Gastrocnemius medialis (tissue), 4 donors: ENCODE measurements around the gene ANKRD55. TPM values are rescaled to one million over a fixed set of nuclear protein-coding genes. Genes with fewer than 3 reads are reported as not detected.

Source experiments
- ATAC-seq, 2 donors: fragments of 150-250 bp; one replicate each; pipeline ENCODE4 v1.9.1; 2016
- DNase-seq, 2 donors: peaks; one replicate each; pipeline ENCODE4 v3.0.0-alpha.2; 2019
- H3K27ac ChIP-seq, 4 donors: fragments of 200-600 bp; sonication (generic); 1 replicate in 1 of 4; 2 replicates in 3 of 4; pipeline ENCODE4 v1.5.1; 2016 to 2018; ENCODE audit warnings: mild to moderate bottlenecking in 2 of 4, moderate library complexity in 1 of 4
- H3K27me3 ChIP-seq, 3 donors: fragments of 200-600 bp; sonication (generic) in 2 of 3; 1 replicate in 1 of 3; 2 replicates in 2 of 3; pipeline versions ENCODE4 v1.5.1 to v1.6.0; 2016 to 2019; ENCODE audit warnings: mild to moderate bottlenecking in 1 of 3, moderate library complexity in 1 of 3
- H3K36me3 ChIP-seq, 2 donors: fragments of 200-600 bp; sonication (generic) in 1 of 2; one replicate each; pipeline ENCODE4 v1.5.1; 2017 to 2018
- H3K4me1 ChIP-seq, 2 donors: fragments of 200-600 bp; sonication (generic) in 1 of 2; one replicate each; pipeline ENCODE4 v1.5.1; 2016 to 2017; ENCODE audit warnings: mild to moderate bottlenecking in 2 of 2
- H3K4me3 ChIP-seq, 4 donors: fragments of 200-600 bp; sonication (generic) in 3 of 4; 1 replicate in 1 of 4; 2 replicates in 3 of 4; pipeline ENCODE4 v1.5.1; 2016 to 2019; ENCODE audit warnings: mild to moderate bottlenecking in 2 of 4
- H3K9me3 ChIP-seq, 3 donors: fragments of 200-600 bp; sonication (generic) in 2 of 3; 1 replicate in 1 of 3; 2 replicates in 2 of 3; pipeline ENCODE4 v1.5.1; 2016 to 2019
- POLR2A ChIP-seq, 2 donors: fragments of 450-650 bp; IDR thresholded peaks; one replicate each; pipeline ENCODE4 v1.6.1; 2017; ENCODE audit warnings: antibody characterized with exemption in 2 of 2, mild to moderate bottlenecking in 2 of 2, moderate library complexity in 2 of 2
- in situ Hi-C, 4 donors: fragments of 200-750 bp; cut with MboI; loops; one replicate each; pipeline versions ENCODE4 v1.15.0 to v1.8.0; 2017; ENCODE audit warnings: low sequenced_read_pairs in 4 of 4
- intact Hi-C: fragments of 100-400 bp; cut with DNase I; formaldehyde crosslinking; loops from one replicate; pipeline ENCODE4 v1.15.1; 2023; ENCODE audit warnings: low total_unique reads
- total RNA-seq, 4 donors: library from RNA; depleted of rRNA; stranded (reverse); fragments of >200 nt; gene quantifications; one replicate each; pipeline versions ENCODE4 v1.1.0 to v1.2.3, GENCODE V29; 2016
- TF ChIP-seq, protein P1 (sequence below), 5 experiments: fragments of 450-650 bp in 3 of 5; fragments of 200-600 bp in 2 of 5; sonication (generic) in 2 of 5; IDR thresholded peaks in 4 of 5; conservative IDR thresholded peaks in 1 of 5; 1 replicate in 4 of 5; 2 replicates in 1 of 5; pipeline ENCODE4 v1.5.1; 2016 to 2019; ENCODE audit warnings: antibody characterized with exemption in 5 of 5, mild to moderate bottlenecking in 3 of 5, moderate library complexity in 3 of 5

Gene ANKRD55
- total RNA-seq, 4 donors from 2014 or later: not detected

GRCh38 chr5:56190497-56190896 is 42.6 kb downstream of the ANKRD55 start:
- Histone ChIP-seq H3K27ac (no peak overlapping the region), H3K27me3 (no peaks in the 10 kb centered on the region), H3K4me3 (no peak overlapping the region), H3K36me3 (no peaks in the 10 kb centered on the region), H3K9me3 (no peaks in the 10 kb centered on the region), H3K4me1 (no peaks in the 10 kb centered on the region)
- TF ChIP-seq, protein P1, sequence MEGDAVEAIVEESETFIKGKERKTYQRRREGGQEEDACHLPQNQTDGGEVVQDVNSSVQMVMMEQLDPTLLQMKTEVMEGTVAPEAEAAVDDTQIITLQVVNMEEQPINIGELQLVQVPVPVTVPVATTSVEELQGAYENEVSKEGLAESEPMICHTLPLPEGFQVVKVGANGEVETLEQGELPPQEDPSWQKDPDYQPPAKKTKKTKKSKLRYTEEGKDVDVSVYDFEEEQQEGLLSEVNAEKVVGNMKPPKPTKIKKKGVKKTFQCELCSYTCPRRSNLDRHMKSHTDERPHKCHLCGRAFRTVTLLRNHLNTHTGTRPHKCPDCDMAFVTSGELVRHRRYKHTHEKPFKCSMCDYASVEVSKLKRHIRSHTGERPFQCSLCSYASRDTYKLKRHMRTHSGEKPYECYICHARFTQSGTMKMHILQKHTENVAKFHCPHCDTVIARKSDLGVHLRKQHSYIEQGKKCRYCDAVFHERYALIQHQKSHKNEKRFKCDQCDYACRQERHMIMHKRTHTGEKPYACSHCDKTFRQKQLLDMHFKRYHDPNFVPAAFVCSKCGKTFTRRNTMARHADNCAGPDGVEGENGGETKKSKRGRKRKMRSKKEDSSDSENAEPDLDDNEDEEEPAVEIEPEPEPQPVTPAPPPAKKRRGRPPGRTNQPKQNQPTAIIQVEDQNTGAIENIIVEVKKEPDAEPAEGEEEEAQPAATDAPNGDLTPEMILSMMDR (IDR thresholded peaks at IDR 0.05 in 4 of 5, conservative IDR thresholded peaks at IDR 0.05 in 1 of 5): no peak
- no peak for TF ChIP-seq POLR2A (IDR thresholded peaks at IDR 0.05)
- ATAC-seq: peak in 1 of 2 donors; percentile 18
- intact Hi-C loops: no loop called here
- in situ Hi-C loops: loop anchor here in 2 of 4 donors (25.0 kb wide), 2 partner anchors 203 to 253 kb away; partner anchors contain the start of gene IL6ST (in 1 of the 2)
- DNase-seq: peak in 1 of 2 donors; percentile 43

GRCh38 chr5:56185768-56186311 is 47.3 kb downstream of the ANKRD55 start:
- Histone ChIP-seq H3K4me3 (no peak overlapping the region), H3K36me3 (no peaks in the 10 kb centered on the region), H3K9me3 (no peaks in the 10 kb centered on the region), H3K4me1 (no peaks in the 10 kb centered on the region), H3K27me3 (no peaks in the 10 kb centered on the region), H3K27ac (no peak overlapping the region)
- ATAC-seq (no peak), DNase-seq (no peak)
- in situ Hi-C loops (loop anchor here in 2 of 4 donors (25.0 kb wide), 2 partner anchors 199 to 249 kb away; partner anchors contain the start of gene IL6ST (in 1 of the 2)), intact Hi-C loops (no loop called here)
- TF ChIP-seq, protein P1 (IDR thresholded peaks at IDR 0.05 in 4 of 5, conservative IDR thresholded peaks at IDR 0.05 in 1 of 5): no peak
- no peak for TF ChIP-seq POLR2A (IDR thresholded peaks at IDR 0.05)

DNA sequence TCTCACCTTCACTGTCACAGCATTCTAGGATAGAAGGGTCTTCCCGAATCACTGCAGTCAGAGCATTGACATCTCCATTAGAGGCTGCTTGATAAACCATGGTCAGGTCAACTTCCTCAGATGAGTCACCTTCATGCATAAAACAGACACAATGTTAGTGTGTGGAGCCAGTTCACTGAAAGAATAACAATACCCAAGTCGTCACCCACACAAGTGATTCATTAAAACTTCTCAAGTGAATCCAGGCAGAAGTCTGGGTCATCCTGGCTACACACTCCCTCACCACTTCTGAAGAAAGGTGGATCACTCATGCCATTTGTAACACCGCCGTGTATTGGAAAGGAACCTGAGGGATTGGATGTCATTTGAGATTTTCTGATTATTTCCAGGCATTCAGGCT is 49.6 kb downstream of the ANKRD55 start:
- in situ Hi-C loops: loop anchor here in 2 of 4 donors (25.0 kb wide), 2 partner anchors 196 to 246 kb away; partner anchors contain the start of gene IL6ST (in 1 of the 2)
- Histone ChIP-seq H3K4me1 (no peaks in the 10 kb centered on the region), H3K36me3 (no peaks in the 10 kb centered on the region), H3K27ac (no peak overlapping the region), H3K9me3 (no peaks in the 10 kb centered on the region), H3K27me3 (no peaks in the 10 kb centered on the region), H3K4me3 (no peak overlapping the region)
- TF ChIP-seq, protein P1 (IDR thresholded peaks at IDR 0.05 in 4 of 5, conservative IDR thresholded peaks at IDR 0.05 in 1 of 5): no peak
- no peak for TF ChIP-seq POLR2A (IDR thresholded peaks at IDR 0.05)
- no peak for ATAC-seq
- intact Hi-C loops: no loop called here
- no peak for DNase-seq

- TF ChIP-seq, protein P1 (IDR thresholded peaks at IDR 0.05 in 4 of 5, conservative IDR thresholded peaks at IDR 0.05 in 1 of 5): no peak
- Histone ChIP-seq H3K4me3 (no peak overlapping the region), H3K27me3 (no peaks in the 10 kb centered on the region), H3K4me1 (peaks cover 0 to 14% of the 10 kb centered on the region in 2 donors), H3K27ac (no peak overlapping the region), H3K36me3 (no peaks in the 10 kb centered on the region), H3K9me3 (no peaks in the 10 kb centered on the region)
- ATAC-seq (no peak), DNase-seq (no peak)
- in situ Hi-C loops: loop anchor here in 2 of 4 donors (25.0 kb wide), 2 partner anchors 192 to 242 kb away; partner anchors contain the start of gene IL6ST (in 1 of the 2)
- intact Hi-C loops: loop anchor here (5.0 kb wide), 1 partner anchor 102 kb away; no protein-coding TSS in a partner anchor
Observed at GRCh38 chr5:56179442-56179841, 53.7 kb downstream of the ANKRD55 start.
